Chondrocyte (in vitro differentiated cells): Measurements from ENCODE around the gene CLTCL1. TPM values are rescaled to one million over a fixed set of nuclear protein-coding genes. Genes with fewer than 3 reads are reported as not detected.
"Not testable (repeated sequence)": the region's sequence is repeated elsewhere in the genome, so short reads cannot be mapped to it uniquely, and the experiment has no call there.

ENCODE experiments used
- DNase-seq: peaks from one replicate; pipeline ENCODE4 v3.0.0; 2021; ENCODE audit warnings: mixed read lengths, low spot score
- H3K27ac Mint-ChIP-seq: one replicate; pipeline ENCODE4 v1.8.0; 2021; ENCODE audit warnings: mild to moderate bottlenecking, moderate library complexity, mixed read lengths; ENCODE audit not compliant: unreplicated experiment
- H3K27me3 Mint-ChIP-seq: 2 replicates; pipeline ENCODE4 v1.8.0; 2021; ENCODE audit warnings: low read depth, mixed read lengths
- H3K36me3 Mint-ChIP-seq: 2 replicates; pipeline ENCODE4 v1.8.0; 2021; ENCODE audit warnings: low read depth, mixed read lengths
- H3K4me1 Mint-ChIP-seq: 2 replicates; pipeline ENCODE4 v1.8.0; 2021; ENCODE audit warnings: low read depth, mild to moderate bottlenecking, mixed read lengths
- H3K4me3 Mint-ChIP-seq: one replicate; pipeline ENCODE4 v1.8.0; 2021; ENCODE audit warnings: mild to moderate bottlenecking, moderate library complexity, mixed read lengths; ENCODE audit not compliant: unreplicated experiment
- H3K9me3 Mint-ChIP-seq: 2 replicates; pipeline ENCODE4 v1.8.0; 2021; ENCODE audit warnings: low read depth, mixed read lengths
- CTCF ChIP-seq: fragments of 200-600 bp; sonication (generic); IDR thresholded peaks from 2 replicates; pipeline ENCODE4 v1.5.0; 2021; ENCODE audit warnings: antibody characterized with exemption, mild to moderate bottlenecking, moderate library complexity
- total RNA-seq: library from RNA; stranded (reverse); gene quantifications from 3 replicates; pipeline ENCODE4 v1.2.1, GENCODE V29; 2021

Gene CLTCL1
- total RNA-seq, 1 donor from 2014 or later = 24.2 TPM

- H3K4me3 Mint-ChIP-seq = no peak overlapping the region
- DNase-seq = no peak
- no peak for TF ChIP-seq CTCF
- no peaks in the 10 kb centered on the region for H3K27me3 Mint-ChIP-seq
- H3K27ac Mint-ChIP-seq = no peak overlapping the region
- H3K9me3 Mint-ChIP-seq = peaks cover 6% of the 10 kb centered on the region
- H3K4me1 Mint-ChIP-seq = peaks cover 11% of the 10 kb centered on the region
- peaks cover 28% of the 10 kb centered on the region for H3K36me3 Mint-ChIP-seq
Measured at GRCh38 chr22:19258371-19258770, 33.1 kb downstream of the CLTCL1 start.

GRCh38 chr22:19256362-19256761 lies 35.2 kb downstream of the CLTCL1 start:
- H3K4me3 Mint-ChIP-seq, H3K27ac Mint-ChIP-seq, H3K9me3 Mint-ChIP-seq, DNase-seq, H3K27me3 Mint-ChIP-seq: not testable (repeated sequence)
- H3K36me3 Mint-ChIP-seq = peaks cover 35% of the 10 kb centered on the region
- H3K4me1 Mint-ChIP-seq = peaks cover 11% of the 10 kb centered on the region

GRCh38 chr22:19253143-19253542 lies 38.4 kb downstream of the CLTCL1 start:
- DNase-seq = no peak
- no peak for TF ChIP-seq CTCF
- H3K27me3 Mint-ChIP-seq = no peaks in the 10 kb centered on the region
- H3K36me3 Mint-ChIP-seq = peaks cover 32% of the 10 kb centered on the region
- H3K9me3 Mint-ChIP-seq = peaks cover 3% of the 10 kb centered on the region
- no peak overlapping the region for H3K27ac Mint-ChIP-seq
- H3K4me3 Mint-ChIP-seq = no peak overlapping the region
- H3K4me1 Mint-ChIP-seq = no peaks in the 10 kb centered on the region

GRCh38 chr22:19244600-19245352 lies 46.7 kb downstream of the CLTCL1 start:
- Mint-ChIP-seq H3K4me3 (no peak overlapping the region), H3K36me3 (peaks cover 14% of the 10 kb centered on the region), H3K9me3 (no peaks in the 10 kb centered on the region), H3K27ac (no peak overlapping the region), H3K27me3 (no peaks in the 10 kb centered on the region), H3K4me1 (no peaks in the 10 kb centered on the region)
- no peak for TF ChIP-seq CTCF
- no peak for DNase-seq

- H3K27ac Mint-ChIP-seq = no peak overlapping the region
- no peak for DNase-seq
- TF ChIP-seq CTCF = no peak
- H3K4me1 Mint-ChIP-seq = peaks cover 9% of the 10 kb centered on the region
- H3K4me3 Mint-ChIP-seq = no peak overlapping the region
- H3K36me3 Mint-ChIP-seq = peaks cover 12% of the 10 kb centered on the region
- H3K27me3 Mint-ChIP-seq = no peaks in the 10 kb centered on the region
- no peaks in the 10 kb centered on the region for H3K9me3 Mint-ChIP-seq
Measured at GRCh38 chr22:19242699-19243098, 48.8 kb downstream of the CLTCL1 start.

GRCh38 chr22:19241593-19241906 lies 50.0 kb downstream of the CLTCL1 start:
- H3K9me3 Mint-ChIP-seq = no peaks in the 10 kb centered on the region
- H3K27me3 Mint-ChIP-seq = no peaks in the 10 kb centered on the region
- DNase-seq = no peak
- no peak for TF ChIP-seq CTCF
- peaks cover 9% of the 10 kb centered on the region for H3K4me1 Mint-ChIP-seq
- H3K27ac Mint-ChIP-seq = no peak overlapping the region
- peaks cover 10% of the 10 kb centered on the region for H3K36me3 Mint-ChIP-seq
- H3K4me3 Mint-ChIP-seq = no peak overlapping the region
